Astrocyte (in vitro differentiated cells and primary cell): Measurements from ENCODE around the gene DIAPH3. TPM values are rescaled to one million over a fixed set of nuclear protein-coding genes. Genes with fewer than 3 reads are reported as not detected.

ENCODE experiments used
- DNase-seq: peaks from one replicate; pipeline ENCODE4 v3.0.0-alpha.2; 2010; ENCODE audit warnings: low read depth
- FAIRE-seq: peaks from 2 replicates; lab custom pipeline; 2011; peaks lifted over from hg19 to GRCh38; lab: Jason Lieb, UNC
- H2AFZ ChIP-seq: 2 replicates; pipeline ENCODE4 v1.6.0; 2012; ENCODE audit warnings: low read depth, low read length, inconsistent platforms
- H3K27ac ChIP-seq: 2 replicates; pipeline ENCODE4 v1.5.1; 2011; ENCODE audit warnings: low read depth, low read length, inconsistent platforms
- H3K27me3 ChIP-seq: 2 replicates; pipeline ENCODE4 v1.6.0; 2011; ENCODE audit warnings: low read length, inconsistent platforms; ENCODE audit not compliant: insufficient read depth
- H3K36me3 ChIP-seq: 2 replicates; pipeline ENCODE4 v1.5.1; 2011; ENCODE audit warnings: low read length, inconsistent platforms; ENCODE audit not compliant: insufficient read depth
- H3K4me1 ChIP-seq: 2 replicates; pipeline ENCODE4 v1.5.1; 2011; ENCODE audit warnings: low read length, inconsistent platforms; ENCODE audit not compliant: insufficient read depth
- H3K4me2 ChIP-seq: 2 replicates; pipeline ENCODE4 v1.6.0; 2012; ENCODE audit warnings: low read length, inconsistent platforms
- H3K4me3 ChIP-seq: 2 replicates; pipeline ENCODE4 v1.5.1; 2011; ENCODE audit warnings: low read depth, mild to moderate bottlenecking, low read length, inconsistent platforms; ENCODE audit not compliant: insufficient read depth
- H3K79me2 ChIP-seq: 2 replicates; pipeline ENCODE4 v1.6.0; 2012; ENCODE audit warnings: mild to moderate bottlenecking, low read length, inconsistent platforms; ENCODE audit not compliant: insufficient read depth
- H3K9ac ChIP-seq: 2 replicates; pipeline ENCODE4 v1.6.0; 2012; ENCODE audit warnings: mild to moderate bottlenecking, low read length, inconsistent platforms
- H3K9me3 ChIP-seq: 2 replicates; pipeline ENCODE4 v1.5.1; 2012; ENCODE audit warnings: low read depth, mild to moderate bottlenecking, low read length, inconsistent platforms; ENCODE audit not compliant: insufficient read depth
- H4K20me1 ChIP-seq: 2 replicates; pipeline ENCODE4 v1.6.0; 2012; ENCODE audit warnings: low read length, inconsistent platforms; ENCODE audit not compliant: insufficient read depth
- H3K27ac Mint-ChIP-seq: one replicate; pipeline ENCODE4 v1.8.0; 2021; ENCODE audit warnings: mild to moderate bottlenecking, mixed read lengths; ENCODE audit not compliant: unreplicated experiment
- H3K27me3 Mint-ChIP-seq: one replicate; pipeline ENCODE4 v1.8.0; 2021; ENCODE audit warnings: low read depth, mixed read lengths; ENCODE audit not compliant: unreplicated experiment
- H3K36me3 Mint-ChIP-seq: one replicate; pipeline ENCODE4 v1.8.0; 2021; ENCODE audit warnings: low read depth, mixed read lengths; ENCODE audit not compliant: unreplicated experiment
- H3K4me1 Mint-ChIP-seq: one replicate; pipeline ENCODE4 v1.8.0; 2021; ENCODE audit warnings: low read depth, mixed read lengths; ENCODE audit not compliant: unreplicated experiment
- H3K4me3 Mint-ChIP-seq: one replicate; pipeline ENCODE4 v1.8.0; 2021; ENCODE audit warnings: mild to moderate bottlenecking, moderate library complexity, mixed read lengths; ENCODE audit not compliant: unreplicated experiment
- H3K9me3 Mint-ChIP-seq: one replicate; pipeline ENCODE4 v1.8.0; 2021; ENCODE audit warnings: mild to moderate bottlenecking, mixed read lengths; ENCODE audit not compliant: unreplicated experiment
- EZH2 ChIP-seq: IDR thresholded peaks from 2 replicates; pipeline ENCODE4 v1.6.1; 2012; ENCODE audit warnings: mild to moderate bottlenecking, low read length, inconsistent platforms; ENCODE audit not compliant: insufficient read depth
- total RNA-seq: library from RNA; stranded (reverse); gene quantifications from 2 replicates; pipeline ENCODE4 v1.2.1, GENCODE V29; 2021
- TF ChIP-seq, protein P1 (sequence below): IDR thresholded peaks from 2 replicates; pipeline ENCODE4 v1.5.1; 2011; ENCODE audit warnings: low read depth, mild to moderate bottlenecking, inconsistent platforms, low read length, moderate library complexity; ENCODE audit not compliant: insufficient read depth

Gene DIAPH3
- total RNA-seq, 1 donor from 2014 or later = 19.0 TPM

- TF ChIP-seq, protein P1, sequence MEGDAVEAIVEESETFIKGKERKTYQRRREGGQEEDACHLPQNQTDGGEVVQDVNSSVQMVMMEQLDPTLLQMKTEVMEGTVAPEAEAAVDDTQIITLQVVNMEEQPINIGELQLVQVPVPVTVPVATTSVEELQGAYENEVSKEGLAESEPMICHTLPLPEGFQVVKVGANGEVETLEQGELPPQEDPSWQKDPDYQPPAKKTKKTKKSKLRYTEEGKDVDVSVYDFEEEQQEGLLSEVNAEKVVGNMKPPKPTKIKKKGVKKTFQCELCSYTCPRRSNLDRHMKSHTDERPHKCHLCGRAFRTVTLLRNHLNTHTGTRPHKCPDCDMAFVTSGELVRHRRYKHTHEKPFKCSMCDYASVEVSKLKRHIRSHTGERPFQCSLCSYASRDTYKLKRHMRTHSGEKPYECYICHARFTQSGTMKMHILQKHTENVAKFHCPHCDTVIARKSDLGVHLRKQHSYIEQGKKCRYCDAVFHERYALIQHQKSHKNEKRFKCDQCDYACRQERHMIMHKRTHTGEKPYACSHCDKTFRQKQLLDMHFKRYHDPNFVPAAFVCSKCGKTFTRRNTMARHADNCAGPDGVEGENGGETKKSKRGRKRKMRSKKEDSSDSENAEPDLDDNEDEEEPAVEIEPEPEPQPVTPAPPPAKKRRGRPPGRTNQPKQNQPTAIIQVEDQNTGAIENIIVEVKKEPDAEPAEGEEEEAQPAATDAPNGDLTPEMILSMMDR = no peak
- TF ChIP-seq EZH2 = no peak
- Mint-ChIP-seq H3K27me3 (no peaks in the 10 kb centered on the region), H3K36me3 (peaks cover 8% of the 10 kb centered on the region), H3K9me3 (peaks cover 2% of the 10 kb centered on the region), H3K27ac (no peak overlapping the region), H3K4me3 (no peak overlapping the region), H3K4me1 (no peaks in the 10 kb centered on the region)
- Histone ChIP-seq H3K4me2 (no peak overlapping the region), H3K27me3 (no peaks in the 10 kb centered on the region), H2AFZ (no peak overlapping the region), H3K4me3 (no peak overlapping the region), H3K9me3 (no peaks in the 10 kb centered on the region), H3K9ac (no peak overlapping the region), H3K4me1 (no peaks in the 10 kb centered on the region), H3K36me3 (no peaks in the 10 kb centered on the region), H3K27ac (no peak overlapping the region), H3K79me2 (no peaks in the 10 kb centered on the region), H4K20me1 (no peaks in the 10 kb centered on the region)
- DNase-seq (no peak), FAIRE-seq (no peak)
Observed at GRCh38 chr13:59660582-59660981, 503.1 kb downstream of the DIAPH3 start.

- no peaks in the 10 kb centered on the region for H3K27me3 ChIP-seq
- no peak overlapping the region for H3K27ac ChIP-seq
- no peak overlapping the region for H2AFZ ChIP-seq
- peaks cover 8% of the 10 kb centered on the region for H3K36me3 Mint-ChIP-seq
- H3K4me3 Mint-ChIP-seq = no peak overlapping the region
- no peaks in the 10 kb centered on the region for H4K20me1 ChIP-seq
- no peak overlapping the region for H3K4me3 ChIP-seq
- FAIRE-seq (no peak), DNase-seq (no peak)
- TF ChIP-seq, protein P1 = no peak
- no peak for TF ChIP-seq EZH2
- H3K36me3 ChIP-seq = no peaks in the 10 kb centered on the region
- H3K4me1 Mint-ChIP-seq = no peaks in the 10 kb centered on the region
- H3K4me2 ChIP-seq = no peak overlapping the region
- no peak overlapping the region for H3K27ac Mint-ChIP-seq
- H3K4me1 ChIP-seq = no peaks in the 10 kb centered on the region
- no peaks in the 10 kb centered on the region for H3K27me3 Mint-ChIP-seq
- H3K79me2 ChIP-seq = no peaks in the 10 kb centered on the region
- H3K9ac ChIP-seq = no peak overlapping the region
- no peaks in the 10 kb centered on the region for H3K9me3 ChIP-seq
- peaks cover 2% of the 10 kb centered on the region for H3K9me3 Mint-ChIP-seq
Observed at GRCh38 chr13:59659981-59660380, 503.7 kb downstream of the DIAPH3 start.

- Mint-ChIP-seq H3K27ac (no peak overlapping the region), H3K4me1 (no peaks in the 10 kb centered on the region), H3K9me3 (peaks cover 2% of the 10 kb centered on the region), H3K4me3 (no peak overlapping the region), H3K27me3 (no peaks in the 10 kb centered on the region), H3K36me3 (peaks cover 4% of the 10 kb centered on the region)
- Histone ChIP-seq H4K20me1 (no peaks in the 10 kb centered on the region), H3K27ac (no peak overlapping the region), H3K4me1 (no peaks in the 10 kb centered on the region), H3K4me2 (no peak overlapping the region), H2AFZ (no peak overlapping the region), H3K9ac (no peak overlapping the region), H3K36me3 (no peaks in the 10 kb centered on the region), H3K9me3 (no peaks in the 10 kb centered on the region), H3K27me3 (no peaks in the 10 kb centered on the region), H3K4me3 (no peak overlapping the region), H3K79me2 (no peaks in the 10 kb centered on the region)
- DNase-seq = no peak
- no peak for FAIRE-seq
- no peak for TF ChIP-seq EZH2
- TF ChIP-seq, protein P1 = no peak
Observed at GRCh38 chr13:59658738-59659330, 504.9 kb downstream of the DIAPH3 start.
